DMS79 (cell line): ENCODE measurements around the gene PRSS22.

Experiments
- DNase-seq: peaks from one replicate; lab custom pipeline; 2025; lab: John Stamatoyannopoulos, UW

The PRSS22 gene, protein sequence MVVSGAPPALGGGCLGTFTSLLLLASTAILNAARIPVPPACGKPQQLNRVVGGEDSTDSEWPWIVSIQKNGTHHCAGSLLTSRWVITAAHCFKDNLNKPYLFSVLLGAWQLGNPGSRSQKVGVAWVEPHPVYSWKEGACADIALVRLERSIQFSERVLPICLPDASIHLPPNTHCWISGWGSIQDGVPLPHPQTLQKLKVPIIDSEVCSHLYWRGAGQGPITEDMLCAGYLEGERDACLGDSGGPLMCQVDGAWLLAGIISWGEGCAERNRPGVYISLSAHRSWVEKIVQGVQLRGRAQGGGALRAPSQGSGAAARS

DNA sequence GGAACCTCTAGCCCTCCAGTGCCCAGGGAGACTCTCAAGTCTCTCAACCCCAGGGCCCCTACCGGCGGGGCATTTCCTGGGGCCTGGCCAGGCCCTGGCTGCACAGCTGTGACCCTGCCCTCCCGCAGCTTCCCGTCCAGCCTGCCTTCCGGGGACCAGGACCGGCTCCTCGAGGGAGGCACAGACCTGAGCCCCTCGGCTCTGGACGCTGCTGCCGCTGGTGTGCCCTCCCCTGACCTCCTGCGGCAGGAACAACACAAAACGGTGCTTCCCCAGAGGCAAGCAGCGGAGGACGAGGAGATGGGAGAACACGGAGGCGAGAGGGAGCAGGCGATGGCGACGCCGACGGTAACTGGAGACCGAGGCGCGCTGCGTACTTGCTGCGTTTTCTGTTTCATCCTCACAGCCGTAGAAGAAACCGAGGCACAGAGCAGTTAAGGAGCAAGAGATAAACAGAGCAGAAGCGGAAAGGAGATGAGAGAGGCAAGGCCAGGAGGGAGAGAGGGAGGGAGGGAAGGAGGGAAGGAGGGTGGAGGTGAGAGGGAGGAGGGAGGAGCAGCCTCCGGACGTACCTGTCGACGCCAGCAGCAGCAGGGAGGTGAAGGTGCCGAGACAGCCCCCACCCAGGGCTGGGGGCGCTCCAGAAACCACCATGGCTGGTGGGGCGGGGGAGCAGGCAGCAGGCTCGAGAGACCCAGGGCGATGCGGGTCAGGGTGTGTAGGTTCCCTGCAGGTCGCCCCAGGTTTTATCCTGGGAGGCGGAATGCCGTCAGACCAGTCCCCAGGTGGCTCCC is at the start of gene PRSS22:
Gene PRSS22, minus strand, starts transcription at position 720 of the 794 bp plus-strand sequence. Its CDS starts 66 bp downstream, at position 654.
- DNase-seq: no peak

DNA sequence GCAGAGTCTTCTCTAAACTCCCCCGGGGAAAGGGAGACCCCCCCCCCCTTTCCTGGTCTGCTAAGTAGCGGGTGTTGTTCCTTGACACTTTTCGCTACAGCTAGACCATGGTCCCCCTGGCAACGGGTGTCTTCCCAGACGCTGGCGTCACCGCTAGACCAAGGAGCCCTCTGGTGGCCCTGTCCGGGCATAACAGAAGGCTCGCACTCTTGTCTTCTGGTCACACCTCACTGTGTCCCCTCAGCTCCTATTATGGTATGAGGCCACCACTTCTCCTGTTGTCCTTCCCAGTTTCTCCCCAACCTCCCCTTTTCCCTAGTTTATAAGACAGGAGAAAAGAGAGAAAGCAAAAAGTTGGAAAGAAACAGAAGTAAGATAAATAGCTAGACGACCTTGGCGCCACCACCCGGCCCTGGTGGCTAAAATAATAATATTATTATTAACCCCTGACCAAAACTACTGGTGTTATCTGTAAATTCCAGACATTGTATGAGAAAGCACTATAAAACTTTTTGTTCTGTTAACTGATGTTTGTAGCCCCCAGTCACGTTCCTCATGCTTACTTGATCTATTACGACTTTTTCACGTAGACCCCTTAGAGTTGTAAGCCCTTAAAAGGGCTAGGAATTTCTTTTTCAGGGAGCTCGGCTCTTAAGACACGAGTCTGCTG is 49.2 kb upstream of the PRSS22 start:
- peak; percentile 15 for DNase-seq

DNA sequence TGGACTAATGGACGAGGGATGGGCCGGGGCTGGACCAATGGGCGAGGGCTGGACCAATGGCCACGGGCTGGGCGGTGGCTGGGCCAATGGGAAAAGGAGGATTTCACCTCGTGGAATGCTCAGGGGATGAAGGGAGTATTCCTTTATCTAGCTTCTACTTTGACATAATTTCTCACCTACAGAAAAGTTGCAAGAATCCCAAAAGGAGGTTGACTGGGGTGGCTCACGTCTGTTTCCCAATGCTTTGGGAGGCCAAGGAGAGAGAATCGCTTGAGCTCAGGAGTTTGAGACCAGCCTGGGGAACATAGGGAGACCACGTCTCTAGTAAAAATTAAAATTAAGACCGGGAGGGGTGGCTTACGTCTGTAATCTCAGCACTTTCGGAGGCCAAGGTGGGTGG is 48.0 kb upstream of the PRSS22 start:
- no peak for DNase-seq

DNA sequence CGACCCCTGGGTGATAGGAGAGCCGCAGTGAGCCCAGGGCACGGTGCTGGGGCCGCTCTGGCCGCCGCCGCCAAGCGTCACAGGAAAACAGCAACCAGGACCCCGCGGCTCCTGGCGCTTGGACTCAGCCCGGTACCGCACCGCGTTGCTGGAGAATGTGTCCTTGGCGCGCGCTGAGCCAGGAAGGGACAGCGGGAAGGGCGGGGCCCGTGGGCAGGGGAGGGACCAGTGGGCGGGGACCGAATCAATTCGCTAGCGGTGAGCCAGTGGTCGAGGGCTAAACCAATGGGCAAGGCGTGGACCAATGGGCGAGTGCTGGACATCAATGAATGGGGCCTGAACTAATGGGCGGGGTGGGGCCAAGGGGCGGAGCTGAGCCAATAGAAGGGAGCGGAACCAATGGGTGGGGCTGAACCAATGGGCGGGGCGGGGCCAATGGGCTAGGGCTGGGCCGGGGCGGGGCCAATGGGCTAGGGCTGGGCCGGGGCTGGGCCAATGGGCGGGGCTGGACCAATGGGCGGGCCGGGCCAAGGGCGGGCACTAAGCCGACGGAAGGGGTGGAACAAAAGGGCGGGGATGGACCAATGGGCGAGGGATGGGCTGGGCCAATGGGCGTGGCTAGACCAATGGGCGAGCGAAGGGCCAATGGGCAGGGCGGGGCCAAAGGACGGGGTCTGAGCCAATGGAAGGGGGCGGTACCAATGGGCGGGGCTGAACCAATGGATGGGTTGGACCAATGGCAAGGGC is 47.4 kb upstream of the PRSS22 start:
- peak; percentile 96 for DNase-seq

DNA sequence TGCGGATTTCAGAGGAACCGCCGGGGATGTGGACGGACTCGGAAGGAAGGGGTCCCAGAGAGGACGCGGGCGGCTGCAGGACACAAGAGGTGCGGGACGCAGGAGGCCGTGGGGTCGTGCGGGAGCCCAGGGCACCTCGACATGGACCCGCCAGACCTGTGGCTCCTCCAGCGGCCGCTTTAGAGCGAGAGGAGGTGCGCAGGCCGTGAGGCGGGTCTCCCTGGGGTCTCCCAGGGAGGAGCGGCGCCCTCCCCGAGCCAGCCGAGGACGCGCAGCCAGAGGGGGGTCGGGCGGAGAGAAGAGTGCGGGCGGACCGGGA is 46.9 kb upstream of the PRSS22 start:
- DNase-seq: no peak

DNA sequence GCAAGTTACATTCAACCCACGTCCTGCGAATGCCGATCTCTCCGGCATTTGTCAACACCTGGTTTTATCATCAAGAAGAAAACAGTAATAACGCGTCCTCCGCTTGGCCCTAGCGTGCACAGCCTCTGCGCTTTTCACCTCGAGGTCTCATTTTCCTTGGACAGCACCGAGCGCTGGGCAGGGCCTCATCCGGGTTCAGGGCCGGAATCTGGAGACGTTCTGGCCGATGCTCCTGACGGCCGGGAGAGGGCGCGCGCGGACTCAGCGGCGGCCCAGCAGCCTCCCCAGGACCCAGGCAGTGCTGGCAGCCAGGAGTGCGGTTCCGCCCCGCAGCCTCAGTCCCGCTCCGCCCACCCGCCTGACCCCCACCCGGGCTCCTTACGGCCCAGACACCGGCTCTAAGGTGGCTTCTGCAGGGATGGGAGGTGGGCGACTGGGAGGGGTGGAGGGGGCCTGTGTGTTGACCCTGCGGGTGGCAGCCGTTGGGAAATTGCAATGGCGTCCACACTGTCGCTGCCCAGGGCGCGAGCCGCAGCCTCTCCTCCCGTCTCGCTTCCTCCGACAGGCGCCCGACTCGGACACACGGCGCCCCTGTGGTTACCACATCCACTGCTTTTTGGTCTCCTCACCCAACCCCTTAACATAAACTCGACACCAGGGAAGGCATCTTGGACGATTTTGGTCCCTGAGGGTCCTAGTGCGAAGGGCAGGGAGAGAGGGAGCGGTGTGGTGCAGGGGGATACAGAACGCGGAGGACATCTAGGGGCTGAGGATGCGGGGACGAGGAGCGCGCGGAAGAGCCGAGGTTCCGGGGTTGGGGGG is 46.3 kb upstream of the PRSS22 start:
- peak; percentile 46 for DNase-seq

DNA sequence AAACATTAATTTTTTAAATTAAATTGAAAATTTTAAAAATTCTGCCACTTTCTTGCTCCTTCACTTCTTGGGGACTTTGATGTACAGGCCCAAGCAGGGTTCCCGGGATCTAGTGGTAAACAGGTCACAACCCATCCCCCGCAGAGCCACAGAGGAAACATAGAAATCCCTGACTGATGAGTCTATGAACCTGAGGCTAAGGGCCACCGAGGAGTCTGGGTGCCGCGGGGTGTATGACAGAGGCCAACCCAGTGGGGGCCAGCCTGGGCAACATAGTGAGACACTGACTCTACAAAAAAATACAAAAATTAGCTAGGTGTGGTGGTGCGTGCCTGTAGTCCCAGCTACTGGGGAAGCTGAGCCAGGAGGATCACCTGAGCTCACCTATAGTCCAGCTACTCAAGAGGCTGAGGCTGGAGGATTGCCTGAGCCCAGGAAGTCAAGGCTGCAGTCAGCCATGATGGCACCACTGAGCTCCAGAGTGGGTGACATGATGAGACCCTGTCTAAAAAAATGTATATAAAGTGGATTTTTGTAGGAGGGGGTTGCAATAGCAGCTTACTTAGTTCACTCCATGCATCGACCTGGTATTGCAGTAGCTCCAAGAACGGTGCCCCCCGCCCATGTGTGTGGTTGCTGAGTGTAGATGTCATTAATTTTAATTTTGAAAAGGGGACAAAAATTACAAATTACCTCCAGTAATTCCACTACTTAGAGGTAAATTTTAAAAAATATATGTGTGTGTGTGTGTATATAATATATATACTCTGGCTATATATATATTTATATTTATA is 44.6 kb upstream of the PRSS22 start:
- no peak for DNase-seq

DNA sequence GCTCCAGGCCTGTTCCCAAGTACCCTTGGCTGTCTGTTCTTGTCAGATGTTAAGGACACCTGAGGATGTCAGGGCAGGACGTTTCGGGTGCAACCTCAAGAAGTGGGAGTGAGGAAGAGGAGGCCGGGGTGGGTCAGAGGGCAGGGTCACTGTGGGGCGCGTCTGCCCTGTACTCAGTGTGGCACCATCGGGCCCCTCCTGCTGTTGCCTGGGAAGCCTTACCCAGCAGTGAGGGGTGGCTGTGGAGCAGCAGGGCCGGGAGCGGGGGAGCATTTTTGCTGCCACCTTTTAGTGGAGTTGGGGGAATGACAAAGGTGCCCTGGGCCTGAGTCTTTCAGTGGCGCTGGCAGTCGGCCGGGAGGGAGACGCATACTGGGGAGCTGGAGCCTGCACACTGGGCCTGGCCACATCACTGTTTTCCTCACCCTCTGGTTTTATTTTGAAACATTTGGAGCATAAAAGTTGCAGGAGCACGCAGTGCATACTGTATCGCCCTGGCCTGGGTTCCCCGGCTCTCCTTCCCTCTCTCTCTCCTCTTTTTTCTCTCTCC is 42.6 kb upstream of the PRSS22 start:
- no peak for DNase-seq

DNA sequence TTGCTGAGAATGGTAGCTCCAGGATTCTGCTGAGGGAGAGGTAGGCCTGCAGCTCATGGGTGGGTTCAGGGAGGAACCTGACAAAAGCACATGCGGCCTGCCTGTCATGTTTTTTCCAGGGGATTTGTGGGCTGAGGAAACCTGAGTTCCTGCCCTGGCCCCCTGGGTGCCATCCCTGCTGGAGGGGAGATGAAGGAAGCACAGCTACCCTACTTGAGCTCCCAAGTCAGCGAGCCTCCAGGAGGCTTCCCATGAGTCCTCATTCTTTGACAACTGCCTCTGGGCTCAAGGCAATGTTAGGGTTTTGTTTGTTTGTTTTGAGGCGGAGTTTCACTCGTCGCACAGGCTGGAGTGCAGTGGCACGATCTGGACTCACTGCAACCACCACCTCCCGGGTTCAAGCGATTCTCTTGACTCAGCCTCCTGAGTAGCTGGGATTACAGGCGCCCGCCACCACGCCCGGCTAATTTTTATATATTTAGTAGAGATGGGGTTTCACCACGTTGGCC is 41.6 kb upstream of the PRSS22 start:
- no peak for DNase-seq

DNA sequence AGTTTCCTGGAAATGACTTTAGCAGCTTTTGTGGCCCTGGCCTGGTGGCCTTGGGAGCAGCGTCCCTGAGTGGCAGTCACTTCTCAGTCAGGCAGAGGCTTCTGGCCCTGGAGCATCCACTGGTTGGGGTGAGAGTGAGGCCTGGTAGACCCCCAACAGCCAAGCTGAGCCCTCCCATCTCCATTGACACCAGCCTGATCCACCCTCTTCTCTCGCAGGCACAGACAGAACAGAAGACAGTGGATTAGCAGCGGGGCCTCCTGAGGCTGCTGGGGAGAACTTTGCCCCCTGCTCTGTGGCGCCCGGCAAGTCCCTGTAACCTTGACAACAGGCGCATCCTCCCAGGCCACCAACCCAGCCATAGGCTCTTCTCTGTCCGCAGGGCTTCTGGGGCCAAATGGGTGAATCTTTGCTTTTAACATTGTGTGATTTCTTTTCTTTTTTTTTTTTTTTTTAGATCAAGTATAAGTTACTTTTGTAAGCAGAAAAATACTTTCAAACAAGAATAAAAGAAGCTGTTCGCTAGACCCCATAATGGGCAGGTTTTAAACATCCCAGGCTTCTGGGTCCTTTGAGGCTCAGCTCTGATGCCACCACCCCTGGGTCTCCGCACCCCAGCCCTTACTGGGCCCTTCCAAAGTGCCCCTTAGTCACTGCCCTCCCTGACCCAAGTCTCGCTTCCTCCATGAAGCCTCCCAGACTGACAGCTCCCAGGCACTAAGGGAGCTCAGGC is 41.0 kb upstream of the PRSS22 start:
- DNase-seq: no peak

DNA sequence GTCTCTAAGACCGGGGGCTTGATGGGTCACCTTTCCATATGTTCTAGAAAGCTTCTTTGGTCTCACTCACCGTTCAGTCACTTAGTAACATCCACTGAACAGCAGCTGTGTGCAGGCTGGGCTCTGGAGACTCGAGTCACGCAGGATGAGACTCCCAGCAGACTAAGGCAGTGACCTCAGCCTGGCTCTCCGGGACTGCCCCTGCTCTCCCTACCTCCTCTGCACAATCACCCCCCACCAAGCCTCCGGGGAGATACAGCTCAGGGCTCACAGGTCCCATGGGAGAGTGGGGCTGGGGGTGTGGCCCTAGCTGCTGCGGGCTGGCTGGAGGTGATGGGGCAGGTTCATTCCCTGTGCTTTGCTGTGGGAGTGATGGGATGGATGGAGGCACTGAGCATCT is 39.1 kb upstream of the PRSS22 start:
- DNase-seq: no peak

DNA sequence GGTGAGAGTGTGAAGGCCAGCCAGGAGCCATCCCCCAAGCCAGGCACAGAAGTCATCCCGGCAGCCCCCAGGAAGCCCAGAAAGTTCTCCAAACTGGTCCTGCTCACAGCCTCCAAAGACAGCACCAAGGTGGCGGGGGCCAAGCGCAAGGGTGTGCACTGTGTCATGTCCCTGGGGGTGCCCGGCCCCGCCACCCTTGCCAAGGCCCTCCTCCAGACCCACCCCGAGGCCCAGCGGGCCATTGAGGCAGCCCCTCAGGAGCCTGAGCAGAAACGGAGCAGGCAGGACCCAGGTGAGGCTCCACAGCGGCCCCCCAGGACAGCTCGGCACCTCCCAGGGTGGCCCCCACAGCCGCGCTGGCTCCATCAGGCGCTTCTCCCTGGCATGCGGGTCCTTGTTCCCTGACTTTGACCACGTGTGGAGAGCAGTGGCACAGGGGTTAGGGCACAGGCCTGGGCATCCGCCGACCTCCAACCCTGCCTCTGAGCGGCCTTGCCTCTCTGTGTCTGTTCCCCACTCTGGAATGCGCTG is 38.6 kb upstream of the PRSS22 start:
- DNase-seq: no peak

DNA sequence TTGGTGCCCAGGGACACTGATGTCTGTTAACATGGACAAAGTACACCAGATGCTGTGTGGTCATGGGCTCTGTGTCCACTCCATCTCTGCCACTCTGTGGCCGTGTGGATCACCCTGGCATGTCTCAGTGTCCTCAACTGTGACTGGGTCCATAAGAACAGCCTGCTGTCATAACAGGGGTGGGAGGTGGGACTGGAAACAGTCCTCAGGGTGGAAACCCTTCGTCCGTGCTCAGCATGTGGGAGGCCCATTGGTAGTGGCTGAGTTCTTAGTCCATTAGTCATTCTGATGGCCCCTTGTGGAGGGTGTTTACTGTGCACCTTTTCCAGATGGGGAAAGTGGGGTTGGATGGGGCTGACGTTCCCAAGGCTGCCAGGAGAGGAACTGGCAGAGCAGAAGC is 37.8 kb upstream of the PRSS22 start:
- DNase-seq: no peak

DNA sequence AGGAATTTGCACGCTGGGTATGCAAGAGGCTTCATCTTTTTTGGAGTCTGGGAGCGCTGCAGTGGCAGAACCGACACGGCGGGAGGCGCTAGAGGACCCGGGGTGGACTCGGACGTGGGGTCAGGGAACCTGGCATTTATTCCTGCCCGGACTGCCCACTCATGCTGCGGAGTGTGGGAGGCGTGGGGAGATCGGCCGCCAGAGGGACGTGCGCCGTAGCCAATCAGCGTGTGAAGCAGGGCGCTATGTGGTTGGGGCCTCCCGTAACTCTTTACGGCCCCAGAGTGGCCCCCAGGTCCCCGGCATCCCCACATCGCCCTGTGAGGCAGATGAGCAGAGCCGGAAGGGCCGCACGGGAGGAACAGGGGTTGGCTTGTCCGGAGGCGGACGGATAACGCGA is 36.3 kb upstream of the PRSS22 start:
- no peak for DNase-seq

DNA sequence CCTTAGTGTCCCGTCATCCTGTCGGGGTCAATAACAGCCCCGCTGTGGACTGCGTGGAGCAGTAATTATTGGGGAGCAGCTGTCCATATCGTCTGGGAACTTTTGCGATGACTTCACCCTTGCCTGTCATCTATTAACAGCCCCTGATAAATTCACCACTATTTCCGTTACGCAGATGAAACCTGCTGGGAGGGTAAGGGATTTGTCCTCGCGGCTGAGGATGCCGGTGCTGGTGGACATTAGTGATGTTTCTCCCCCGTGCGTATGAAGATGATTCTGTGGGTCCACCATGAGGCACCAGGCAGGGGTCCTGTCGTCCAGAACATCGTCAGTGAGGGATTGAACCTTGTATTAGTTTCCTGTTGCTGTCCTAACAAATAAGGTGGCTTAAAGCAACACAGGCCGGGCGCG is 26.1 kb upstream of the PRSS22 start:
- DNase-seq: no peak

DNA sequence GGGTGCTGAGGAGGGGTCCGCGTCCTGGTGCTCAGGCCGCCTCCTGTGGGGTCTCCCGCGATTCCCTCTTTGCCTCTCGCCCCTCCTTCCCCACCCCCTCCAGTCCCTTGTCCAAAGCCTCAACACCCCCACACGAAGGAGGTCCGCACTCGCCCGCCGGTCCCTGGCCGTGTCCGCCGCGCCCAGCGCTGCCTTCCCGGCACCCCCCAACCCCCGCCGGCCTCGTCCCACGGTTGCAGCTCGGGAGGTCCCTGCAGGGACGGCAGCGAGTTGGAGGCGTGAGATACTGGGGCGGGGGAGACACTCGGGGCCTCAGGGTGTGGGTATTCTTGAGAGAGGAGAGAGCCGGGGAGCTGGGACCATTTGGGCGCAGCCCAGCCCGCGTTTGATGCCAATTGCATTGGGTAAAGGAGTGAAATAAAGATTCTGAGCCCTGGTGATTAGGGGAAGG is 25.5 kb upstream of the PRSS22 start:
- DNase-seq: no peak

DNA sequence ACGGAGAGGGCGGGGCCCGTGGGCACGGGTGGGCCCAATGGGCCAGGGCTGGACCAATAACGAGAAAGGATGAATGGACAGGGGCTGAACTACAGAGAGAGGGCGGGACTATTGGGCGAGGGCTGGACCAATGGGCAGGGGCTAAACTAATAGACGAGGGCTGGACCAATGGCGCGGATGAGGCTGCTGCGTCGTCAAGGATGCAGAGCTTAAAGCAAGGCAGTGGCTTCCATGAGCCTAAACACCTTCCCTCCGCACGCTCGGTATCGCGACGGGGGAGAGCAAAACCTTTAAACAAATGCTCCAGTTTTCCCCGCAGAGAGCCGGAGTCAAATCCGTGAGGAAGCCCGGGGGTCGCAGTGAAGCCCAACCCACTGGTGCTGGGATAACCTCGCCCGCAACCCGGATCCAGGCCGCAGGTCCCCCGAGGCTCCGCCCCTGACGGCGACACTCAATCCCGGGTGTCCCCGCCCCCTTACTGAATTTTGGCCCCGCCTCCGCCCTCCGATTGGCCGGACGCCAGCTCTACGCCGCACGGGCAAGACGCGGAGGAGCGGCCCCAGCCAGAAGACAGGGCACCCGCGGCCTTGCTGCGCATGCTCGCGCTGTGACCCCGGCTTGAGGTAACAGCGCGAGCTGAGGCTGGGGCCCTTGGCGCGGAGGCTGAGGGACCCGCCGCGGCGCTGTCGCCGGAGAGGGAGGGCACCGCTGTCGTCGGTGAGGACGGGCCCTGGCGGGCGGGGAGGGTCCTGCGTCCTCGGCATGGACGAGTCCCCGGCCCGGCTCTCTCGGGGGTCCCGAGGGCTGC is 24.9 kb upstream of the PRSS22 start, which contains the start of gene FLYWCH2:
Gene FLYWCH2, plus strand, starts transcription at position 566 of the 808 bp plus-strand sequence. CDS start 13,235 bp downstream, outside the sequence.
- peak; percentile 96 for DNase-seq
